ACC112 (cell line): ENCODE results near the gene ZNF44.
"Not testable (repeated sequence)": the region's sequence is repeated elsewhere in the genome, so short reads cannot be mapped to it uniquely, and the experiment has no call there.

Experiments
- H2AFZ ChIP-seq: fragments of 200-600 bp; sonication (generic); one replicate; pipeline ENCODE4 v1.6.0; 2017; ENCODE audit warnings: antibody characterized with exemption, low read length; ENCODE audit not compliant: unreplicated experiment
- H3K27ac ChIP-seq: fragments of 200-600 bp; sonication (generic); 2 replicates; pipeline ENCODE4 v1.5.1; 2014; ENCODE audit warnings: low read depth, mild to moderate bottlenecking, antibody characterized with exemption, low read length, moderate library complexity
- H3K27me3 ChIP-seq: fragments of 200-600 bp; sonication (generic); 2 replicates; pipeline ENCODE4 v1.6.1; 2014; ENCODE audit warnings: mild to moderate bottlenecking, antibody characterized with exemption, low read length, moderate library complexity, mixed read lengths; ENCODE audit not compliant: insufficient read depth
- H3K36me3 ChIP-seq: fragments of 200-600 bp; sonication (generic); 2 replicates; pipeline ENCODE4 v1.6.1; 2016; ENCODE audit warnings: mild to moderate bottlenecking, antibody characterized with exemption, low read length, moderate library complexity, mixed read lengths; ENCODE audit not compliant: insufficient read depth
- H3K4me1 ChIP-seq: fragments of 200-600 bp; sonication (generic); one replicate; pipeline ENCODE4 v1.6.1; 2016; ENCODE audit warnings: low read length, mixed read lengths; ENCODE audit not compliant: insufficient read depth, unreplicated experiment, control insufficient read depth
- H3K4me3 ChIP-seq: fragments of 200-600 bp; sonication (generic); 2 replicates; pipeline ENCODE4 v1.5.1; 2014; ENCODE audit warnings: mild to moderate bottlenecking, low read depth, low read length
- H3K79me2 ChIP-seq: fragments of 200-600 bp; sonication (generic); one replicate; pipeline ENCODE4 v1.6.0; 2016; ENCODE audit warnings: low read length; ENCODE audit not compliant: control insufficient read depth, unreplicated experiment, insufficient read depth

The ZNF44 gene

GRCh38 chr19:12294249-12295158 is at the start of gene ZNF44:
Gene ZNF44, minus strand, starts transcription at chr19:12294883. Its CDS starts 189 bp downstream, at chr19:12294694.
- no peaks in the 10 kb centered on the region for H3K36me3 ChIP-seq
- peak within 1 kb of the TSS; percentile 85 for H3K27ac ChIP-seq

GRCh38 chr19:12333162-12334159 is 38.8 kb upstream of the ZNF44 start, which contains the start of gene ZNF563:
Gene ZNF563, minus strand, starts transcription at chr19:12333633. Its CDS starts 151 bp downstream, at chr19:12333482.
- Histone ChIP-seq H3K27me3 (no peaks in the 10 kb centered on the region), H3K36me3 (no peaks in the 10 kb centered on the region), H3K4me3 (peak within 1 kb of the TSS; percentile 97), H2AFZ (peak within 1 kb of the TSS; percentile 93), H3K27ac (peak within 1 kb of the TSS; percentile 69), H3K79me2 (peaks cover 10% of the 10 kb centered on the region), H3K4me1 (peaks cover 4% of the 10 kb centered on the region)

More at GRCh38 chr19:12294249-12295158, at the start of gene ZNF44:
- Histone ChIP-seq H3K79me2 (peaks cover 35% of the 10 kb centered on the region), H3K4me1 (peaks cover 3% of the 10 kb centered on the region), H3K4me3 (peak within 1 kb of the TSS; percentile 97), H3K27me3 (no peaks in the 10 kb centered on the region), H2AFZ (peak within 1 kb of the TSS; percentile 73)

GRCh38 chr19:12331211-12331941 is 36.7 kb upstream of the ZNF44 start:
- Histone ChIP-seq H2AFZ (no peak overlapping the region), H3K79me2 (peaks cover 10% of the 10 kb centered on the region), H3K36me3 (no peaks in the 10 kb centered on the region), H3K4me1 (peaks cover 4% of the 10 kb centered on the region), H3K4me3 (no peak overlapping the region), H3K27me3 (no peaks in the 10 kb centered on the region), H3K27ac (no peak overlapping the region)

GRCh38 chr19:12330340-12330739 is 35.7 kb upstream of the ZNF44 start:
- H3K27me3 ChIP-seq = no peaks in the 10 kb centered on the region
- no peak overlapping the region for H3K27ac ChIP-seq
- H3K79me2 ChIP-seq = peaks cover 10% of the 10 kb centered on the region
- no peaks in the 10 kb centered on the region for H3K36me3 ChIP-seq
- H3K4me3 ChIP-seq = no peak overlapping the region
- no peak overlapping the region for H2AFZ ChIP-seq
- H3K4me1 ChIP-seq = peaks cover 4% of the 10 kb centered on the region

GRCh38 chr19:12325690-12326089 is 31.0 kb upstream of the ZNF44 start:
- Histone ChIP-seq H3K27me3 (no peaks in the 10 kb centered on the region), H3K36me3 (peaks cover 13% of the 10 kb centered on the region), H3K27ac (no peak overlapping the region), H3K79me2 (peaks cover 4% of the 10 kb centered on the region), H3K4me3 (no peak overlapping the region), H2AFZ (no peak overlapping the region), H3K4me1 (no peaks in the 10 kb centered on the region)

- H3K27ac ChIP-seq = no peak overlapping the region
- no peak overlapping the region for H2AFZ ChIP-seq
- H3K4me3 ChIP-seq = no peak overlapping the region
- H3K27me3 ChIP-seq = no peaks in the 10 kb centered on the region
- no peaks in the 10 kb centered on the region for H3K4me1 ChIP-seq
- H3K79me2 ChIP-seq = no peaks in the 10 kb centered on the region
- peaks cover 43% of the 10 kb centered on the region for H3K36me3 ChIP-seq
These were observed 24.2 kb upstream of the ZNF44 start for GRCh38 chr19:12318782-12319413.

- Histone ChIP-seq H3K79me2 (no peaks in the 10 kb centered on the region), H3K27ac (no peak overlapping the region), H3K27me3 (no peaks in the 10 kb centered on the region), H3K4me1 (no peaks in the 10 kb centered on the region), H2AFZ (no peak overlapping the region), H3K36me3 (peaks cover 25% of the 10 kb centered on the region), H3K4me3 (no peak overlapping the region)
These were observed 19.9 kb upstream of the ZNF44 start for GRCh38 chr19:12314553-12314952.

GRCh38 chr19:12308891-12309290 is 14.2 kb upstream of the ZNF44 start:
- H3K4me1 ChIP-seq, H3K79me2 ChIP-seq, H3K27ac ChIP-seq, H3K4me3 ChIP-seq, H2AFZ ChIP-seq, H3K27me3 ChIP-seq, H3K36me3 ChIP-seq: not testable (repeated sequence)

GRCh38 chr19:12295191-12295590 is 508 bp upstream of the ZNF44 start:
- Histone ChIP-seq H3K4me3 (peak overlapping the region; percentile 97), H3K27me3 (no peaks in the 10 kb centered on the region), H3K4me1 (peaks cover 3% of the 10 kb centered on the region), H3K27ac (no peak overlapping the region), H3K36me3 (no peaks in the 10 kb centered on the region), H3K79me2 (peaks cover 35% of the 10 kb centered on the region), H2AFZ (peak overlapping the region; percentile 73)
